Lung (tissue), 12 donors: ENCODE data around the gene ADRM1. TPM values are rescaled to one million over a fixed set of nuclear protein-coding genes. Genes with fewer than 3 reads are reported as not detected.

Experiments used
- ATAC-seq: fragments of 200-7000 bp; cut with Tn5 transposase; one replicate; pipeline ENCODE4 v1.9.1; 2020; ENCODE audit warnings: moderate number of reproducible peaks; ENCODE audit not compliant: insufficient read depth, low FRiP score
- DNase-seq, 3 donors: peaks; one replicate each; pipeline ENCODE4 v3.0.0-alpha.2; 2013 to 2017
- H3K27ac ChIP-seq, 2 donors: one replicate each; pipeline ENCODE4 v1.5.1; 2013; ENCODE audit warnings: mild to moderate bottlenecking in 2 of 2, moderate library complexity in 2 of 2, control low read depth in 1 of 2, inconsistent platforms in 1 of 2, low read depth in 1 of 2, low read length in 1 of 2
- H3K27me3 ChIP-seq, 3 donors: one replicate each; pipeline ENCODE4 v1.5.1; 2013; ENCODE audit warnings: low read length in 2 of 3; ENCODE audit not compliant: control insufficient read depth in 3 of 3, insufficient read depth in 3 of 3
- H3K36me3 ChIP-seq, 4 donors: one replicate each; pipeline ENCODE4 v1.5.1; 2013; ENCODE audit warnings: low read length in 4 of 4, mild to moderate bottlenecking in 1 of 4, moderate library complexity in 1 of 4; ENCODE audit not compliant: control insufficient read depth in 4 of 4, insufficient read depth in 4 of 4
- H3K4me1 ChIP-seq, 5 donors: one replicate each; pipeline ENCODE4 v1.5.1; 2013; ENCODE audit warnings: low read length in 5 of 5, mild to moderate bottlenecking in 2 of 5, moderate library complexity in 1 of 5; ENCODE audit not compliant: control insufficient read depth in 5 of 5, insufficient read depth in 5 of 5
- H3K4me3 ChIP-seq: one replicate; pipeline ENCODE4 v1.5.1; 2013; ENCODE audit warnings: mild to moderate bottlenecking, control low read depth, moderate library complexity
- H3K9ac ChIP-seq, 2 donors: one replicate each; pipeline ENCODE4 v1.5.1; 2013; ENCODE audit warnings: low read length in 2 of 2, control low read depth in 1 of 2; ENCODE audit not compliant: insufficient read depth in 1 of 2
- H3K9me3 ChIP-seq, 4 donors: one replicate each; pipeline ENCODE4 v1.5.1; 2013; ENCODE audit warnings: low read length in 3 of 4, mild to moderate bottlenecking in 1 of 4, moderate library complexity in 1 of 4; ENCODE audit not compliant: control insufficient read depth in 4 of 4, insufficient read depth in 3 of 4
- CTCF ChIP-seq: IDR thresholded peaks from 2 replicates; pipeline ENCODE4 v1.5.1; 2012; ENCODE audit warnings: mild to moderate bottlenecking; ENCODE audit errors: control extremely low read depth, extremely low read depth
- WGBS, 2 donors: extraction: QIAGEN DNeasy Blood & Tissue Kit; methylation state at CpG; one replicate each; pipeline ENCODE4 v1.1.7; 2013; 5-methylcytosine and 5-hydroxymethylcytosine counted together
- polyA plus RNA-seq, 2 donors: library from polyadenylated mRNA; stranded (reverse); fragments of 200-250 nt; gene quantifications; one replicate each; pipeline ENCODE4 v1.2.1, GENCODE V29; 2013
- total RNA-seq, 2 donors: library from RNA; depleted of rRNA in 1 of 2; stranded (reverse); fragments of >200 nt in 1 of 2; gene quantifications; one replicate each; pipeline ENCODE4 v1.2.1, GENCODE V29; 2014 to 2021
- donor health status: control.
- donor health status: control.
- donor health status: Bipolar disorder and iron deficiency.
- donor health status: healthy.
- donor health status: DM: yes; HTN: yes; CAD: no.

ADRM1 gene
- total and polyA plus RNA-seq, 4 donors, result 43.1 to 140 (median 106) TPM

- H3K36me3 ChIP-seq, result peaks cover 0 to 39% (median 3%) of the 10 kb centered on the region in 4 donors
These were observed 52.1 kb downstream of the ADRM1 start for GRCh38 chr20:62354811-62355341.

GRCh38 chr20:62355516-62355877 is 52.7 kb downstream of the ADRM1 start:
- H3K27ac ChIP-seq, result peak overlapping the region; percentile 87 to 91
- H3K9ac ChIP-seq, result no peak overlapping the region
- TF ChIP-seq CTCF, result no peak
- ATAC-seq (no peak), DNase-seq (no peak)
- WGBS, 2 donors, result 41 to 54% methylated on average over 11 of the region's 11 CpGs
- peaks cover 0 to 33% (median 3%) of the 10 kb centered on the region in 4 donors for H3K36me3 ChIP-seq
- H3K9me3 ChIP-seq, result no peaks in the 10 kb centered on the region
- peaks cover 10 to 51% (median 40%) of the 10 kb centered on the region in 5 donors for H3K4me1 ChIP-seq
- H3K4me3 ChIP-seq, result no peak overlapping the region
- H3K27me3 ChIP-seq, result no peaks in the 10 kb centered on the region

More at GRCh38 chr20:62354811-62355341, 52.1 kb downstream of the ADRM1 start:
- peaks cover 10 to 50% (median 40%) of the 10 kb centered on the region in 5 donors for H3K4me1 ChIP-seq
- no peaks in the 10 kb centered on the region for H3K27me3 ChIP-seq
- H3K9me3 ChIP-seq, result no peaks in the 10 kb centered on the region
- no peak overlapping the region for H3K9ac ChIP-seq
- 61 to 79% methylated on average over 10 to 16 of the region's 16 CpGs for WGBS, 2 donors
- H3K4me3 ChIP-seq, result no peak overlapping the region
- peak overlapping the region; percentile 87 to 91 for H3K27ac ChIP-seq
- no peak for TF ChIP-seq CTCF
- DNase-seq (no peak), ATAC-seq (no peak)

GRCh38 chr20:62355878-62356588 is 53.2 kb downstream of the ADRM1 start:
- Histone ChIP-seq H3K36me3 (peaks cover 0 to 27% (median 3%) of the 10 kb centered on the region in 4 donors), H3K9me3 (no peaks in the 10 kb centered on the region), H3K27me3 (no peaks in the 10 kb centered on the region), H3K9ac (no peak overlapping the region), H3K27ac (peak overlapping the region; percentile 87 to 91), H3K4me1 (peaks cover 13 to 56% (median 45%) of the 10 kb centered on the region in 5 donors), H3K4me3 (no peak overlapping the region)
- no peak for TF ChIP-seq CTCF
- whole genome bisulfite sequencing, 2 donors, result 47 to 61% methylated on average over 29 of the region's 29 CpGs
- ATAC-seq, result no peak
- peak in 2 of 3 donors; percentile 62 to 80 for DNase-seq
